HepG2 (cell line): Measurements from ENCODE around the gene ESR2. TPM values are rescaled to one million over a fixed set of nuclear protein-coding genes. Genes with fewer than 3 reads are reported as not detected.

Source experiments
- AHR ChIP-seq: IDR thresholded peaks from 2 replicates; pipeline ENCODE4 v1.6.1; 2018; ENCODE audit warnings: missing genetic modification reagents, missing compliant biosample characterization
- BRCA1 ChIP-seq: sonication (generic); formaldehyde crosslinking; IDR thresholded peaks from 2 replicates; pipeline ENCODE4 v1.4.0; 2020; ENCODE audit warnings: missing genetic modification reagents
- CREB1 ChIP-seq, 2 experiments: fragments of 450-650 bp in 1 of 2; IDR thresholded peaks; 2 replicates each; pipeline ENCODE4 v1.6.1; 2016 to 2017; ENCODE audit warnings: control low read depth in 1 of 2, mild to moderate bottlenecking in 1 of 2, missing compliant biosample characterization in 1 of 2, missing genetic modification characterization in 1 of 2
- DNMT3B ChIP-seq: conservative IDR thresholded peaks from 2 replicates; pipeline ENCODE4 v1.6.1; 2016; ENCODE audit warnings: missing biosample characterization, control low read depth
- ERF ChIP-seq: IDR thresholded peaks from 2 replicates; pipeline ENCODE4 v1.6.1; 2018; ENCODE audit warnings: missing biosample characterization, missing genetic modification reagents
- GLI4 ChIP-seq: sonication (generic); formaldehyde crosslinking; IDR thresholded peaks from 2 replicates; pipeline ENCODE4 v1.5.1; 2020; ENCODE audit warnings: missing genetic modification reagents, mild to moderate bottlenecking, moderate library complexity, borderline replicate concordance
- IRX3 ChIP-seq: sonication (generic); formaldehyde crosslinking; IDR thresholded peaks from 2 replicates; pipeline ENCODE4 v1.8.1; 2023; ENCODE audit warnings: mild to moderate bottlenecking, low read depth, missing genetic modification reagents, borderline replicate concordance
- JUNB ChIP-seq: sonication (generic); formaldehyde crosslinking; IDR thresholded peaks from 2 replicates; pipeline ENCODE4 v1.8.0; 2022; ENCODE audit warnings: missing genetic modification reagents, mild to moderate bottlenecking, borderline replicate concordance
- MAFK ChIP-seq, 2 experiments: IDR thresholded peaks in 1 of 2; conservative IDR thresholded peaks in 1 of 2; 2 replicates each; pipeline ENCODE4 v1.6.1; 2011; ENCODE audit warnings: improper control_type of control experiment in 2 of 2, low read length in 2 of 2
- MEIS1 ChIP-seq: sonication (generic); formaldehyde crosslinking; IDR thresholded peaks from 2 replicates; pipeline ENCODE4 v1.9.0; 2021; ENCODE audit warnings: mild to moderate bottlenecking, missing genetic modification reagents, moderate library complexity, borderline replicate concordance
- RFXANK ChIP-seq: IDR thresholded peaks from 2 replicates; pipeline ENCODE4 v1.6.1; 2016
- RORA ChIP-seq: sonication (generic); formaldehyde crosslinking; IDR thresholded peaks from 2 replicates; pipeline ENCODE4 v1.5.0; 2020; ENCODE audit warnings: mild to moderate bottlenecking, missing genetic modification reagents, moderate library complexity
- SKI ChIP-seq: fragments of 450-650 bp; IDR thresholded peaks from one replicate; pipeline ENCODE4 v1.6.1; 2018; ENCODE audit warnings: mild to moderate bottlenecking; ENCODE audit not compliant: partially characterized antibody
- SOX13 ChIP-seq, 3 experiments: fragments of 450-650 bp in 1 of 3; sonication (generic) in 1 of 3; formaldehyde crosslinking in 1 of 3; IDR thresholded peaks in 2 of 3; conservative IDR thresholded peaks in 1 of 3; 2 replicates each; pipeline versions ENCODE4 v1.5.0 to v1.6.1; 2016 to 2020; ENCODE audit warnings: antibody characterized with exemption in 1 of 3, mild to moderate bottlenecking in 1 of 3, missing compliant biosample characterization in 1 of 3, missing genetic modification reagents in 1 of 3, moderate library complexity in 1 of 3
- TEAD2 ChIP-seq: sonication (generic); formaldehyde crosslinking; IDR thresholded peaks from 2 replicates; pipeline ENCODE4 v1.9.0; 2021; ENCODE audit warnings: missing genetic modification reagents
- ZFAT ChIP-seq: sonication (generic); formaldehyde crosslinking; conservative IDR thresholded peaks from 2 replicates; pipeline ENCODE4 v1.8.1; 2023; ENCODE audit warnings: missing genetic modification reagents, inconsistent platforms
- ZKSCAN5 ChIP-seq: sonication (generic); formaldehyde crosslinking; IDR thresholded peaks from 2 replicates; pipeline ENCODE4 v1.5.1; 2020; ENCODE audit warnings: mild to moderate bottlenecking, missing genetic modification reagents
- ZNF160 ChIP-seq: sonication (generic); formaldehyde crosslinking; IDR thresholded peaks from 2 replicates; pipeline ENCODE4 v1.8.0; 2022; ENCODE audit warnings: mild to moderate bottlenecking, inconsistent platforms, missing genetic modification reagents
- ZNF260 ChIP-seq: sonication (generic); formaldehyde crosslinking; IDR thresholded peaks from 2 replicates; pipeline ENCODE4 v1.4.0; 2020; ENCODE audit warnings: missing genetic modification reagents, low read depth, mild to moderate bottlenecking, borderline replicate concordance
- ZNF264 ChIP-seq: sonication (generic); formaldehyde crosslinking; IDR thresholded peaks from 2 replicates; pipeline ENCODE4 v1.4.0; 2020; ENCODE audit warnings: missing genetic modification reagents
- ZNF607 ChIP-seq: sonication (generic); formaldehyde crosslinking; IDR thresholded peaks from 2 replicates; pipeline ENCODE4 v1.5.1; 2020; ENCODE audit warnings: missing genetic modification reagents, mild to moderate bottlenecking, borderline replicate concordance
- ZNF619 ChIP-seq: sonication (generic); formaldehyde crosslinking; IDR thresholded peaks from 2 replicates; pipeline ENCODE4 v1.4.0; 2020; ENCODE audit warnings: mild to moderate bottlenecking, missing genetic modification reagents
- ZZZ3 ChIP-seq: sonication (generic); formaldehyde crosslinking; IDR thresholded peaks from 2 replicates; pipeline ENCODE4 v1.4.0; 2020; ENCODE audit warnings: missing genetic modification reagents, mild to moderate bottlenecking, borderline replicate concordance
- polyA plus RNA-seq, 8 experiments: library from polyadenylated mRNA; depleted of rRNA in 3 of 8; stranded (reverse) in 7 of 8; unstranded in 1 of 8; fragments of >200 nt; fragmentation: Illumina TruSeq in 4 of 8; extraction: Trizol in 4 of 8; gene quantifications; 2 replicates each; pipeline versions ENCODE4 v1.2.1 to v1.2.3, GENCODE V29; 2011 to 2016; ENCODE audit warnings: low read depth in 4 of 8, missing spikeins in 1 of 8, mixed read lengths in 1 of 8; ENCODE audit not compliant: insufficient read depth in 1 of 8
- total RNA-seq, 5 experiments: library from RNA; depleted of rRNA; stranded (reverse); fragments of >200 nt; fragmentation: Illumina TruSeq; extraction: Trizol; gene quantifications; 2 replicates each; pipeline ENCODE4 v1.2.3, GENCODE V29; 2016; ENCODE audit warnings: low read depth in 1 of 5
- TF ChIP-seq, protein P1 (sequence below): sonication (generic); formaldehyde crosslinking; IDR thresholded peaks from 2 replicates; pipeline ENCODE4 v1.5.0; 2020; ENCODE audit warnings: mild to moderate bottlenecking, missing genetic modification reagents

ESR2 gene
- total and polyA plus RNA-seq, 2 of the 13 experiments (the other 11 are each of a cell fraction or from before 2014, with no cell fraction given), result 0.01 to 0.04 TPM

DNA sequence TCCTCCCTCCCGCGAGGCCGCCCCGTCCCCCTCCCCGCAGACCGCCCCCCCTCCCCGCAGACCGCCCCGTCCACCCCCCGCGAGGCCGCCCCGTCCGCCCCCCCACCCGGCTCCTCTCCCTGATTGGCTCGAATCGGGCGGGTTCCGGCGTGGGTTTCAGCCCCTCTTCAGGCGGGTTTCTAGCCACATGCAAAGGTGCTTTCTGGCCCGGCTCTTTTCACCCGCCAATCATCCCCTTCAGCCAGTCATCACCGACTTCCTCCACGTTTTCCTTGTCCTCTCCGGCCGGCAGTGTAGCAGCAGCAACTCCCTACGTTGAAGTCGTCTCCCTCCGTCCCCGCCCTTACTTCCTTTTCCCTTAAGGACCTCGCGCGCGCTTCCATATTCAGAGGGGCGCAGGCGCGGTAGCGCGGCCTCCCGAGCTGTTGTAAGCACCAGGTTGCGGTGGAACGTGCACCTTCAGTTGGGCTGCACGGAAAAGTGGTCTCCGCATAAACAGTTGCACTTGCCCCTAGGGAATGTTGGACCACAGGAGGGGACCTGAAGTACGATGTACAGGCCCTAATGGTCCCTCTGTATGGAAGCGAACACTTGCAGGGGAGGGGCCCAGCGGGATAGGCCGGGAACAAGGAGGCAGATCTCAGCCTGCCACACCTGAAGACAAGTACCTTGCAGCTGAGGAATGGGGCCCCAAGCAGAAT, 44.6 kb upstream of the ESR2 start (continued):
- TF ChIP-seq ZZZ3 (CRISPR knock-in tag) (no peak), ZFAT (CRISPR knock-in tag) (no peak), AHR (no peak), ZNF160 (no peak), RORA (CRISPR knock-in tag) (no peak), IRX3 (CRISPR knock-in tag) (no peak), RFXANK (CRISPR knock-in tag) (no peak), JUNB (CRISPR knock-in tag) (no peak), ZNF260 (CRISPR knock-in tag) (no peak), ZNF607 (CRISPR knock-in tag) (no peak), MAFK (conservative IDR thresholded peaks at IDR 0.05 in 1 of 2, IDR thresholded peaks at IDR 0.05 in 1 of 2; ENCODE audit: low read length in 2 of 2) (no peak), DNMT3B (CRISPR knock-in tag) (no peak), GLI4 (CRISPR knock-in tag) (no peak), BRCA1 (CRISPR knock-in tag) (no peak), CREB1 (IDR thresholded peaks at IDR 0.05) (no peak), CREB1 (CRISPR knock-in tag; IDR thresholded peaks at IDR 0.05) (peak; percentile 71), SOX13 (IDR thresholded peaks at IDR 0.05) (no peak), SOX13 (CRISPR knock-in tag; conservative IDR thresholded peaks at IDR 0.05 in 1 of 2, IDR thresholded peaks at IDR 0.05 in 1 of 2) (no peak), ZNF619 (CRISPR knock-in tag) (peak; percentile 57; the same call in 1 of the 2 replicates), TEAD2 (CRISPR knock-in tag) (no peak), ZNF264 (peak; percentile 24; the same call in 1 of the 2 replicates), SKI (no peak), MEIS1 (CRISPR knock-in tag) (peak; percentile 47; the same call in 1 of the 2 replicates), ZKSCAN5 (CRISPR knock-in tag) (no peak), ERF (CRISPR knock-in tag) (peak; percentile 10; the same call in 1 of the 2 replicates)
- TF ChIP-seq, protein P1, sequence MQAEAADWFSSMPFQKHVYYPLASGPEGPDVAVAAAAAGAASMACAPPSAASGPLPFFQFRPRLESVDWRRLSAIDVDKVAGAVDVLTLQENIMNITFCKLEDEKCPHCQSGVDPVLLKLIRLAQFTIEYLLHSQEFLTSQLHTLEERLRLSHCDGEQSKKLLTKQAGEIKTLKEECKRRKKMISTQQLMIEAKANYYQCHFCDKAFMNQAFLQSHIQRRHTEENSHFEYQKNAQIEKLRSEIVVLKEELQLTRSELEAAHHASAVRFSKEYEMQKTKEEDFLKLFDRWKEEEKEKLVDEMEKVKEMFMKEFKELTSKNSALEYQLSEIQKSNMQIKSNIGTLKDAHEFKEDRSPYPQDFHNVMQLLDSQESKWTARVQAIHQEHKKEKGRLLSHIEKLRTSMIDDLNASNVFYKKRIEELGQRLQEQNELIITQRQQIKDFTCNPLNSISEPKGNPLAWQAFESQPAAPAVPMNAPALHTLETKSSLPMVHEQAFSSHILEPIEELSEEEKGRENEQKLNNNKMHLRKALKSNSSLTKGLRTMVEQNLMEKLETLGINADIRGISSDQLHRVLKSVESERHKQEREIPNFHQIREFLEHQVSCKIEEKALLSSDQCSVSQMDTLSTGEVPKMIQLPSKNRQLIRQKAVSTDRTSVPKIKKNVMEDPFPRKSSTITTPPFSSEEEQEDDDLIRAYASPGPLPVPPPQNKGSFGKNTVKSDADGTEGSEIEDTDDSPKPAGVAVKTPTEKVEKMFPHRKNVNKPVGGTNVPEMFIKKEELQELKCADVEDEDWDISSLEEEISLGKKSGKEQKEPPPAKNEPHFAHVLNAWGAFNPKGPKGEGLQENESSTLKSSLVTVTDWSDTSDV (CRISPR knock-in tag), result no peak
